Left hindlimb (tissue), 1 donor: Measurements from ENCODE around the gene WDCP.
"Not testable (repeated sequence)": the region's sequence is repeated elsewhere in the genome, so short reads cannot be mapped to it uniquely, and the experiment has no call there.

Experiments used
- DNase-seq: peaks from one replicate; pipeline ENCODE4 v3.0.0-alpha.2; 2018

Gene WDCP, protein sequence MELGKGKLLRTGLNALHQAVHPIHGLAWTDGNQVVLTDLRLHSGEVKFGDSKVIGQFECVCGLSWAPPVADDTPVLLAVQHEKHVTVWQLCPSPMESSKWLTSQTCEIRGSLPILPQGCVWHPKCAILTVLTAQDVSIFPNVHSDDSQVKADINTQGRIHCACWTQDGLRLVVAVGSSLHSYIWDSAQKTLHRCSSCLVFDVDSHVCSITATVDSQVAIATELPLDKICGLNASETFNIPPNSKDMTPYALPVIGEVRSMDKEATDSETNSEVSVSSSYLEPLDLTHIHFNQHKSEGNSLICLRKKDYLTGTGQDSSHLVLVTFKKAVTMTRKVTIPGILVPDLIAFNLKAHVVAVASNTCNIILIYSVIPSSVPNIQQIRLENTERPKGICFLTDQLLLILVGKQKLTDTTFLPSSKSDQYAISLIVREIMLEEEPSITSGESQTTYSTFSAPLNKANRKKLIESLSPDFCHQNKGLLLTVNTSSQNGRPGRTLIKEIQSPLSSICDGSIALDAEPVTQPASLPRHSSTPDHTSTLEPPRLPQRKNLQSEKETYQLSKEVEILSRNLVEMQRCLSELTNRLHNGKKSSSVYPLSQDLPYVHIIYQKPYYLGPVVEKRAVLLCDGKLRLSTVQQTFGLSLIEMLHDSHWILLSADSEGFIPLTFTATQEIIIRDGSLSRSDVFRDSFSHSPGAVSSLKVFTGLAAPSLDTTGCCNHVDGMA

DNA sequence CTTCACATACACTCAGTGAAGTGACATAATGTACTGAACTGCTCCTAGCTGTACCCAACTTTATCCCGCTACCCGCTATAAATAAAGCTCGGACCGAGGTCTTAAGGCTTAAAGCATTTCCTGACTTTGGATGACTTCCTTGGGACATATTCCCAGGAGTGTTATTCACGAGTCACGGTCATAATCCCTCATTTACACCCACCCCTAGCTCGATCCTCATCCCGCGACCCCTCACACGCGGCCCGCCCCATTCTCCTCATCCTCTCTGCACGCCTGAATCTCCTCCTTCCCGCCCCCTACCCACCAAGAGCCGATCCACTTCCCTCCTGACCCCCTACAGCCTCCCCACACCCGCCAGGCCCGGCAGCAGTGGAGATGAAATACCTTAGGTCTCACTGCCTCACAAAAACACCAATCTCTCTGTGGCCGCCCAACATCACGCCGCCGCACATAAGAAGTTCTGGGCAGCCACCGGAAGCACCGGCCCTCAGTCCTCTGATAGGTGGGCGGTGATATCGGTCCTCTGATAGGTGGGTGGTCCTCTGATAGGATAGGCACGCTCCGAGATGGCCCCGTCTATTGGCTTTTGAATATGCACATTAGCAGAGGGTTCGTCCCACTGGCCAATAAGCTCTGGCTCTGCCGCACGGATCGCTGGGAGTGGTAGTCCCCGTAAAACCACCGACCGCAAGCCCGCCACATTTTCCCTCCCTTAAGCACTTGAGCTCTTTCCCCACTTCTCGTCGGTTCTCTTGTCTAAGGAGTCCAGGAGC is at the start of gene WDCP:
Gene WDCP, minus strand, starts transcription at position 462 of the 773 bp plus-strand sequence. CDS start 7,897 bp downstream, outside the sequence.
- DNase-seq, result peak; percentile 97

DNA sequence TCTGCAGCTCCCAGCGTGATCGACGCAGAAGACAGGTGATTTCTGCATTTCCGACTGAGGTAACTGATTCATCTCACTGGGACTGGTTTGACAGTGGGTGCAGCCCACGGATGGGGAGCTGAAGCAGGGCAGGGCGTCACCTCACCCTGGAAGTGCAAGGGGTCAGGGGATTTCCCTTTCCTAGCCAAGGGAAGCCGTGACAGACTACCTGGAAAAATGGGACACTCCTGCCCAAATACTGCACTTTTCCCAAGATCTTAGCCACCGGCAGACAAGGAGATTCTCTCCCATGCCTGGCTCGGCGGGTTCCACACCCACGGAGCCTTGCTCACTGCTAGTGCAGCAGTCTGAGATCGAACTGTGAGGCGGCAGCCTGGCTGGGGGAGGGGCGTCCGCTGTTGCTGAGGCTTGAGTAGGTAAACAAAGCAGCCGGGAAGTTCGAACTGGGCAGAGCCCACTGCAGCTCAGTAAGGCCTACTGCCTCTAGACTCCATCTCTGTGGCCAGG is 48.0 kb upstream of the WDCP start:
- DNase-seq, result not testable (repeated sequence)

DNA sequence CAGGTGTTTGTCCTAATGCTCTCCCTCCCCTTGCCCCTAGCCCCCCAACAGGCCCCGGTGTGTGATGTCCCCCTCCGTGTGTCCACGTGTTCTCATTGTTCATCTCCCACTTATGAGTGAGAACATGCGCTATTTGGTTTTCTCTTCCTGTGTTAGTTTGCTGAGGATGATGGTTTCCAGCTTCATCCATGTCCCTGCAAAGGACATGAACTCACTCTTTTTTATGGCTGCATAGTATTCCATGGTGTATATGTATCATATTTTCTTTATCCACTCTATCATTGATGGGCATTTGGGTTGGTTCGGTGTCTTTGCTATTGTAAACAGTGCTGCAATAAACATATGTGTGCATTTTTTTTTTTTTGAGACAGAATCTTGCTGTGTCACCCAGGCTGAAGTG is 46.1 kb upstream of the WDCP start:
- not testable (repeated sequence) for DNase-seq

GRCh38 chr2:24088821-24089359 is 41.7 kb upstream of the WDCP start:
- DNase-seq, result no peak

GRCh38 chr2:24087032-24087431 is 39.8 kb upstream of the WDCP start:
- no peak for DNase-seq

GRCh38 chr2:24086241-24086640 is 39.0 kb upstream of the WDCP start:
- DNase-seq, result no peak

DNA sequence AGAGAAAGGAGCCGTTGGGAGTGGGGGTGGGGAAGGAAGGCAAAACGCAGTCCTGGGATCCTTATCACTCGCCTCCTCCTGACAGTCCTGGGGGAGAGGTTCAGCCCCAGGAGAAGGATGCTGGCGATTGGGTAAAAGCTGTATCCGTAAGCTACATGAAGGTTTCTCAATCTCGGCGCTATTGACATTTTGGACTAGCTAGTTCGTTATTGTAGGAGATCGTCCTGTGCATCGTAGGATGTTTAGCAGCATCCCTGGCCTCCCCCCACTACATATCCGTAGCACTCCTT is 38.0 kb upstream of the WDCP start:
- DNase-seq, result no peak

DNA sequence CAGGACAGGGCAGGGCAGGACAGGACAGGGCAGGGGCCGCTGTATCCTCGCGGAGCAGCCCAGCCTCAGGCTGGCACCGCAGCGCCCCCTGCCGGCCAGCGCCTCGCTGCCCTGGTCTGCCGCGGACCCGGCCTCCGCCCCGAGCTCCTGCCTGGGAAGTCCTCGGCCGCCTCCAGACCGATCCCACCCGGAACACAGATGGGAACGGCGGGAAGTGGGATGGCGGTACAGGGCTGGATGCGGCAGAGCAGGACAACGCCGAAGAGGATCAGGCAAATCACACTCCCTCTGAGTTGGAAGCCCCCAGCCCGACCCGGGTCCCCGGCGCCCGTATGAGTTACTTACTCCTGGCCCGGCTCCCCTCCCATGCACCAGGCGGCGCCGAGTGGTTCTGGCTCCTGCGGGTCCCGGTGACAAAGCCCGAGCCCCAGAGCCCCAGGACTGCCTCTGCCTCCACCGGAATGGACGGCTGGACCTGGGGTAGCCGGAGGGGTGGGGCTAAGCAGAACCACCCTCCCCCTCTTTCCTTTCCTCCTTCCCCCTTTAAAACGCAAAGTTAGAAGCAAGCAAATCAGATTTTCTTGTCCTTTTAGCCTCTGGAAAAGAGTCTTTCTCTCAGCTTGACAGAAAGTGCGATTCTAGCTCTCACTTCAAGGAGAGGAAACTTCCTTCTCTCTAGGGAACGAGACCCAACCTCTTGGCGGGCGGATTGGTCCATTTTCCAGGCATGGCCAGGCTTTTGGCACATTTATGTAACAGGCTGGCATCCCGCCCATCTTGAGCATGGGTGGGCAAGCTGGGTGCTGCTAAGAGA is 37.4 kb upstream of the WDCP start, which contains the start of gene TP53I3:
Gene TP53I3, minus strand, starts transcription at position 449 of the 814 bp plus-strand sequence. CDS start 508 bp downstream, outside the sequence.
- DNase-seq, result peak; percentile 95

- DNase-seq, result peak; percentile 86
These were observed 36.6 kb upstream of the WDCP start for GRCh38 chr2:24083567-24084385.

- DNase-seq, result no peak
These were observed 35.8 kb upstream of the WDCP start for GRCh38 chr2:24082787-24083566.

DNA sequence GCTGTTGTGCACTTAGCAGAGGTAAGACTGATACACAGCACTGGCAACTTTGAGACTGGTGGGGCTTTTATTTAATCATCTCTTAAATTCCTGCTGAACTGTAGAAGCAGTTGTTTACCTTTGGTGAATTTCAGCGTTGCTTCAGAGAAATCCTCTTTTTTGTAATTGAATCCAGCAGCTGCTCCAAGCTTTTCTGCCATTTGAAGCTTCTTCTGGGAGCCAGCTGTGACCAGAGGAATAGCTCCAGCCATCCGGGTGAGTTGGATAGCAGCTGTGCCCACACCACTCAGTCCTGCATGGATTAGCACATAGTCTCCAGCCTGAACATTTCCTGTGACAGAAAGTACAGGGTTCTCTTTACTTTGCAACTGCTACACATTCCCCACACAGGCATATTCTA is 33.5 kb upstream of the WDCP start:
- peak; percentile 47 for DNase-seq

- DNase-seq, result no peak
These were observed 30.7 kb upstream of the WDCP start for GRCh38 chr2:24077879-24078278.

DNA sequence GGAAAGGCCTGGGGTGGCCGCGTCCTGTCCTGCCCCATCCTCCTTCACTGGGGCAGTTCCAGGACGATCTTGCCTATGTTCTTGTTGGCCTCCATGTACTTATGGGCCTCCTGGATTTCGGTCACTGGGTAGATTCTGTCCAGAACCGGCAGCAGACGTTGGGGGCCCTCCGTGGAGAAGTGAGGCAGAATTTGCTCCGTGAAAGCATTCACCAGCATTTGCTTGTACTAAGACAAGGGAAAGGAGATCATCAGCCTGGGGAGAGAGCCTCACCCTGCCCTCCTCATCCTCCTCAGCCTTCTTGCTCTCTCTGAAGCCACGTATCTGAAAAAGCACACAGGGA is 30.3 kb upstream of the WDCP start:
- no peak for DNase-seq

GRCh38 chr2:24076849-24077534 is 29.8 kb upstream of the WDCP start:
- DNase-seq, result peak; percentile 42

GRCh38 chr2:24075915-24076848 is 29.0 kb upstream of the WDCP start, which contains the start of gene SF3B6:
Gene SF3B6, minus strand, starts transcription at chr2:24076326. Its CDS starts 97 bp downstream, at chr2:24076229.
- peak; percentile 98 for DNase-seq

DNA sequence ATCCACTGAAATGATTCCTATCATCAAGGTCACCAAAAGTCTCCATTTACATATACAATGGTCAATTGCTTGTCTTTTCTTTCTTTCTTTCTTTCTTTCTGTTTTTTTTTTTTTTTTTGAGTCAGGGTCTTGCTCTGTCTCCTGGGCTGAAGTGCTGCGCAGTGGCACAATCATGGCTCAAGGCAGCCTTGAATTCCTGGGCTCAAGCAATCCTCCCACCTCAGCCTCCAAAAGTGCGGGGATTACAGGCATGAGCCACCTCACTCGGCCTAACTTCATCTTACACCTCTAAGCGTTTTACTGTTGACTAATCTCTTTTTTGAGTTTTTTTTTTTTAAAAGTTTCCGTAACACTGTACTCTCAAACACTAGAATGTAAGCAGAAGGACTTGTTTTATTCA is 28.1 kb upstream of the WDCP start:
- DNase-seq, result no peak

GRCh38 chr2:24073816-24074215 is 26.6 kb upstream of the WDCP start:
- DNase-seq, result no peak

DNA sequence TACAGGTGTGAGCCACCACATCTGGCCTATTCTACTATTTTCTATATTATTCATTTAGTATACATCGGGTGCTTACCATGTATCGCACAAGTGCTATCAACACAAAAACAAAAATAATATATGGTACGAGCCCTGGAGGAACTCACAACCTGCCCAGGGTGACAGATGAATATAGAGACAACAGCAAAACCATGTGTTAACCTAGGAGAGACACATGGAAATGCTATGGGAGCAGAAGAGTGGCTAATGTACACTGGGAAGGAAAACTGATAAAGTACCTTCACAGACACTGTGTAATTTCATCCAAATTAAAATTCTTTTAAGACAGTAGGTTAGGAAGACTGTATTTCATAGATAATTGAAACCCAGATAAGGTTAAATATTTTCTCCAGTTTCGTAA is 25.1 kb upstream of the WDCP start:
- DNase-seq, result no peak

DNA sequence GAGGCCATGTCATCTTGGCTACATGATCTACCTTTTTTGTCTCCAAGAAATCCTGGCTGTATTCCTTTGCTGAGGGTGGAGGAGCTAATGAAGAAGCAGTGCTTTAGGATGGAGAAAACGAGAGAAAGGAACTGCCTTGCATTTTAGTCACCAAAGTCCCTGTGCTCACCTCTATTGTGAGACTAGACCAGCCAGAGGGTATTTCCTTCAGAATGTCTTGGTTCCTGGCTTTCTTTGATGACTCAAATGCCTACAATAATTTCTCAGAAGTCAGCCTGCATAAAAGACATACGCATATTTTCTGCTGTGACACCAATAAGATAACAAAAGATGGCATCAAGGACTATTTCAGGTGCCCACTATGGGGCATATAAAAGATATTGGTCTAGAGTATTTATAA is 18.1 kb upstream of the WDCP start:
- no peak for DNase-seq
